CD4-positive, alpha-beta T cell treated with Interleukin-4 for 1 hour (primary cell): ENCODE measurements around the gene CCDC97.

Source experiments
- DNase-seq, 2 donors: peaks; one replicate each; pipeline ENCODE4 v3.0.0-alpha.2; 2020 to 2022

CCDC97 gene

GRCh38 chr19:41321204-41321599 is 11.2 kb downstream of the CCDC97 start:
- no peak for DNase-seq

DNA sequence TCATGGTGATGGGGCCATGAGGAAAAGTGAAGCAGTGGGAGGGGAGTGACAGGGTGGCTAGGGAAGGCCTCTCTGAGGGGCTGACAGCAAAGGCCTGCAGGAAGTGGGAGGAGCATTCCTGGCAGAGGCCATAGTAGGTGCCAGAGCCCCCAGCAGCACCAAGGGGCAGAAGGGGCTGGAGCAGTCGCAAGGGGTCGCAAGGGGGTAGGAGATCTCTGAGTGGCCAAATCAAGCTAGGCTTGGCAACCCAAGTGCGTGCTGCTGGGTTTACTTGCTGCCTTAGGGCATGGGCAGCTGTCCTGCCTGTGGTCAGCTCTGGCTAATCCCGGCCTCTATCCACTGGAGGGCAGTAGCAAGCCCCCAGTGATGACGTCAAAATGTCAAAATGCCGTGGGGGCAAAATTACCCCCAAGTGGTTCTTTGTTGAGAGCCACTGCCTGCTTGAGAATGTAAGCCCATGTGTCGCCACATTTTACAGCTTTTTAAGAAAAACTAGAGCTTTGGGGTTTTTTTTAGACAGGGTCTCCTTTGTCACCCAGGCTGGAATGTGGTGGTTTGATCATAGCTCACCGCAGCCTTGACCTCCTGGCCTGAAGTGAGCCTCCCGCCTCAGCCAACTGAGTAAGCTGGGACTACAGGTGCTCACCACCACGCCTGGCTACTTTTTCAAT is 11.8 kb downstream of the CCDC97 start:
- DNase-seq = no peak

GRCh38 chr19:41322451-41322850 is 12.5 kb downstream of the CCDC97 start:
- no peak for DNase-seq

DNA sequence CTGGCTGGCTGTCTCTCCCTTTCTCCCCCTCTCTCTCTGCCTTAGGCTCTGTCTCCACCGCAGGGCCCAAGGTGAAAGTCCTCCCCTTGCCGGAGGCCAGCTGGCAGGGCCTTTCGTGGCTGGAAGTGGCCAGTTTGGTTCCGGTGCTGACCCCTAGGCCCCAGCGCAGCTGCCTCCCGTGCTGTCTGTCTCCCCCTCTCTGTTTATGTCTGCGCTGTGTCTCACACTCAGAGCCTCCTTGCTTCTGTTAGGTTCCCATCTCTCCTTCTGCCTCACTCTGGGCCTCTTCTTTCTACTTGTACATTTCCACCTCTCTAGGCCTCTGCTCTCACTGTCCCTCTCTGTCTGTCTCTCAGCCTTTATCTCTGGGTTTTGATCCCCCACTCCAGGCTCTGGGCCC is 13.1 kb downstream of the CCDC97 start:
- no peak for DNase-seq

- no peak for DNase-seq
Measured at GRCh38 chr19:41323430-41324125, 13.6 kb downstream of the CCDC97 start.

GRCh38 chr19:41324231-41324702 is 14.3 kb downstream of the CCDC97 start:
- no peak for DNase-seq

DNA sequence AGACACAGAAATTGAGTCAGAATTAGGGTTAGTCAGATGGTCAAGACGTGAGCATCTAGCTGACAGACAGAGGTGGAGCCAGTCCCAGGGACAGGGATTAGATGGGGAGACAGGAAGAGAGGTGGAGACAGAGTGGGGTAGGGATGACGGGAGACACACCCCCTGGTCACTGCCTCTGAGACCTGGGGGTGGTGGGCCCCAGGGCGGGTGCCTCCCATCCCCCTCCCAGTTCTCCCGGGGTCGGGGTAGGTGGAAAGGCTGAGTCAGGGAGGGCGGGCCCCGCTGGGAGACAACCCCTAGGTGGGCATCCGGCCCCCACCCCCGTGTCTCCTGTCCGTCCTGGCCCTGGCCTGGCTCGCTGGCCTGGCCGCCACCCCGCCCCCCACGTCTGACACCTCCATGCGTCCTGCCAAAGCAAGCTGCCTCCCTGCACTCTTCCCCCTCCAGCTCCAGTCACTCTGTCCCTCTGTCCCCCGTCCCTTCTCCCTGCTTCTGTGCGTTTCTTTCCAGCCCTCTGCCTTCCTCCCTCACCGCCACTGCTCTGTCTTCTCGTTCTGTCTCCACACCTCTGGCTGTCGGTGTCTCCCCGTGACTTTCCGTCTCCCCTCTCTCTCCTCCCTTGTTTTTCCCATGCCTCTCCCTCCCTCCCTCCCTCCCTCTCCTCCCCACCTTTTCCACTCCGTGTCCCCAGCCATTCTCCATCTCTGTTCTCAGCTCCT is 15.1 kb downstream of the CCDC97 start:
- no peak for DNase-seq

- DNase-seq = no peak
Measured at GRCh38 chr19:41325640-41325946, 15.6 kb downstream of the CCDC97 start.

DNA sequence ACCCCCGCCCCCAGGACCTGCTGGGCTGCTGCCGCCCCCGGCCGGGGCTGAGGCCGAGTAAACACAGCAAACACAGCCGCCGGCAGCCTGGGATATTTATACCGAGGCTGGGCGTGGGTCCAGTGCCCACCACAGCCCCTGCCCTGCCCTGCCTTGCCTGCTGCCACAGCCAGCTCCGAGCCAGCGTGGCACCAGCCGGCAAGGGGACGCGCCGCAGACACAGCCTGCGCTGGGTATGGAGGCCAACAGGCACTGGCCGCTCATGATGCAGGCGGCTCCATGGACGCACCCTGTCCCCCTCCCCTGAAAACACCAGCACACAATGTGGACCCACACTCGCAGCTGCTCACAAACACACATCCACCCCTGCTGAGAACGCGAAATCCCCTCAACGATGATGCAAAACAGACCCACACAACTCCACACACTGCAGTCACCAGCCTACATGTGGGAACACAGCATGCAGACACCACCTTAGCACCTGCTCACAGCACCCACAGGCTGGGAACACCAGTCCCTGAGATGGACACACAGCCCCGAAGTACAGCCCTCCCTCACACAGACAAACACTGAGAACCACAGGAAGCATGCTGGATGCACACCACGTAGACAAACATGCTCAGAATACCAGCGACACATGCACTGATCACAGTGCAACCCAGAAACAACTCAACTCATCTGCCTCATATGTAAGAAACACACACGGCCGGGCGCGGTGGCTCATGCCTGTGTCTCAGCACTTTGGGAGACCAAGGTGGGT is 16.2 kb downstream of the CCDC97 start:
- peak; percentile 35 to 62 for DNase-seq

GRCh38 chr19:41327076-41327575 is 17.2 kb downstream of the CCDC97 start:
- no peak for DNase-seq

GRCh38 chr19:41327576-41328156 is 17.7 kb downstream of the CCDC97 start:
- peak; percentile 87 to 90 for DNase-seq

DNA sequence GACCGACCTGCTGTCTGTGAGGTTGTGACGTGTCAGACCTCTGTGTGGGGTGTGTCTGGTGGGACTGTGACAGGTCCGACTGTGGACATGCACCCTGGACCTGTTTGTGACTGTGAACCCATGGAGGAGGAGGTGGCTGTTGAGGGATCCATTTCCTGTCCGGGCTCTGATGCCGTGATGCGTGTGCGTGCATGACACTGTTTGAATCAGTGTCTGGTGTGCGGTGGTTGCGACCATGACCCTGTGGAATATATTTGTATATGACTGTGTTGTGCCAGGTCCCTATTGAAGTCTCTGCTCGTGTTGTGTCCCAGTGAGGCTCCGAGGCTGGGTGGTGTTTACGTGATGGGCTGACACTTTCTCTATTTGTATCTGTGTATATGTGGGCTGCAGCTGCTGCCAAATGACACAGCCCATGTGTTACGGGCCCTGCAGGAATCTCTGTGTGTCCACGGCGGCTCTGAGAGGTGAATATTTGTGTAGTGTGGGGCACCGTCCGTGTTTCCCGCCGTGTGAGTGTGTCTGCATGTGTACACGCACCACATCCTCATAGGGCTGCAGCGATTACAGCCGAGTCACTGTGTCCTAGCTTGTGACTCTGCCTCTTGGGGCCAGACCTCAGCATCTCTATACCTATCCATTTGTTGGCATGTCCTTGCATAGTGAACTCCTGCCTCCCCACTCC is 18.3 kb downstream of the CCDC97 start:
- no peak for DNase-seq

GRCh38 chr19:41328842-41329225 is 18.9 kb downstream of the CCDC97 start:
- peak; percentile 31 to 51 for DNase-seq

DNA sequence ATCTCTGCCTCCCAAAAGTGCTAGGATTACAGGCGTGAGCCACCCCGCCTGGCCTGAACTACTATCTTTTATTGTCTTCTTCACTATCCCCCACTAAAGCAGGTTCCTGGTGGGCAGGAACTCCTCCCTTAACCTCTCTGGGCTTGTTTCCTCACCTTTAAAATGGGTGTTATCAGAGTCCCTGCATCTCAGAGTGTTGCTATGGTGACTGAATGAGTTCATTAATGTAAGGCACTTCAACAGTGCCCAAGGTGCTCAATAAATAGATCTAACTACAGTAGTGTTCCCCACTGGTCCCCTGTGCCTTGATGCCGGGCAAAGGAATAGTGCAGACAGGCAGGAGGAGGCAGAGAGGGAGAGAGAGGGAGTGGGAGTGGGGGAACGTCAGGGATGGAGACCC is 20.5 kb downstream of the CCDC97 start:
- peak in 1 of 2 donors; percentile 43 for DNase-seq

DNA sequence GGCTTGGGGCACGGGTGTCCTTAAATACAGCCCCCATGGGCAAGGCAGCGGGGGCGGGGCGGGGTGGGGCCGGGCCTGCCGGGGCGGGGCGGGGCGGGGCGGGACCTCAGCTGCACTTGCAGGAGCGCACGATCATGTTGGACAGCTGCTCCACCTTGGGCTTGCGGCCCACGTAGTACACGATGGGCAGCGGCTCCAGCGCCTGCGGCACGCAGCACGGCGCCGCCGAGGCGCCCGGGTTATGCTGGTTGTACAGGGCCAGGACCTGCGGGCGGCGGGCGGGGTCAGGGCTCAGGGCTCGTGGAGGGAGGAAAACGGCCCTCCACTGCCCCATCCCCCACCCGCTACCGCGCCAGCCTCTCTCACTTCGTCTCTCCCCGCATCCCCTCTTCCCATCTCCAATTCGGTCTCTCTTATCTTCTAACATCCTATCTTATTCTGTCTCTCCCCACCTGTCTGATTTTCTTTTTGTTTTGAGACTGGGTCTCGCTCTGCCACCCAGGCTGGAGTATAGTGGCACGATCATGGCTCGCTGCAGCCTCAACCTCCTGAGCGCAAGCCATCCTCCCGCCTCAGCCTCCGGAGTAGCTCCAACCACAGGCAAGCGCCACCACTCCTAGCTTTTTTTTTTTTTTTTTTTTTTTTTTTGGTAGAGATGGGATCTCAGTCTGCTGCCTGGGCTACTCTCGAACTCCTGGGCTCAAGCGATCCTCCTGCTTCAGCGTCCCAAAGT is 21.1 kb downstream of the CCDC97 start:
- DNase-seq = no peak

- no peak for DNase-seq
Measured at GRCh38 chr19:41332000-41332399, 22.0 kb downstream of the CCDC97 start.

DNA sequence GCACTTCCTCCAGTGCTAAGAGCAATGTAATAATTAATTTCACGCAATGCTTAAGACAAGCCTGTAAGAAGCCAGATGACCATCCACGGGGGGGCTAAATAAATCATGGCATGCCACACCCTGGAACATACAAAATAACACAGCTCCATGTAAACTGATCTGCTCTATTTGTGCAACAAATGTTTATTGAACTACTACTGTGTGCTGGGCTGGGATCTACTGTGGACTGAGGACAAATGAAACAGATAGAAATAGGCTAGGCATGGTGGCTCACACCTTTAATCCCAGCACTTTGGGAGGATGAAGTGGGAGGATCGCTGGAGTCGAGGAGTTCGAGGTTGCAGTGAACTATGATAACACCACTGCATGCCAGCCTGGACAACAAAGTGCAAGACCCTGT is 22.5 kb downstream of the CCDC97 start:
- no peak for DNase-seq

- DNase-seq = peak in 1 of 2 donors; percentile 31
Measured at GRCh38 chr19:41334793-41335192, 24.8 kb downstream of the CCDC97 start.

DNA sequence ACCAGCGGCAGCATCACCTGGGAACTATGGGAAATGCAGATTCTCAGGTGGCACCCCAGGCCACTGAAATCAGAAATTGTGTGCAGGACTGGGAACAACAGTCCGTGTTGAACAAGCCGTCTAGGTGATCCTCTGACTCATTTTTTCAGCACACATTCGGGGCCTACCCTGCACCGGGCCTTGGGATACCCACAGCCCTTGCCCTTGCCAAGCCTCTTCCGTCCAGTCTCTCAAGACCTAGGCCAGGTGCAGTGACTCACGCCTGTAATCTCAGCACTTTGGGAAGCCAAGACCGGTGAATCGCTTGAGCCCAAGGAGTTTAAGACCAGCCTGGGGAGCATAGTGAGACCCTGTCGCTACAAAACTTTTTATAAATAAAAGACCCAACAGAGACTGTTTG is 25.5 kb downstream of the CCDC97 start:
- DNase-seq = no peak

DNA sequence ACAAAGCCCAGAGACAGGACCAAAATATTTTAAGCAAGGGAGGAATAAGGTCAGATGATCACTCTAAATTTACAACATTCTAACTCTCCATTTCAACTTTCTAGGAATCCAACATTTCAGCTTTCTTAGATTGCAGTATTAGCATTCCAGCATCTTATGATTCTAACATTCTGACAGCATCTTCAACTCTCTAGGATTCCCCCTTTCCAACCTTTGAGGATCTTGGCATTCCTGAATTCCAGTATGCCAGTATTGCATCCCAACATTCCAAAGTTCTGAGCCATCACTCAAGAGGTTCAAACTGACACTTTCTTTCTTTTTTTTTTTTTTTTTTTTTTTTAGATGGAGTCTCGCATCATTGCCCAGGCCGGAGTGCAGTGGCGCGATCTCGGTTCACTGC is 30.0 kb downstream of the CCDC97 start:
- DNase-seq = no peak
